ENCODE measurements around the gene MRPL11. TPM values are rescaled to one million over a fixed set of nuclear protein-coding genes. Genes with fewer than 3 reads are reported as not detected.

Gene MRPL11
- total and polyA plus RNA-seq, 2 of the 13 experiments (the other 11 are each of a cell fraction or from before 2014, with no cell fraction given) = 72.9 to 176 TPM

GRCh38 chr11:66429983-66430602 lies 8.6 kb downstream of the MRPL11 start:
- Histone ChIP-seq H3K4me3 (replicated peaks in 1 of 3; ENCODE audit: insufficient read depth in 1 of 3, low read depth in 2 of 3, low read length in 3 of 3) (no peak overlapping the region), H3K27me3 (ENCODE audit: control insufficient read depth in 1 of 2, insufficient read depth in 2 of 2, low read length in 2 of 2) (no peaks in the 10 kb centered on the region), H3K4me1 (ENCODE audit: insufficient read depth, low read length) (no peaks in the 10 kb centered on the region), H3K27ac (ENCODE audit: extremely low read length, insufficient read depth, low read length) (no peak overlapping the region), H3K9me3 (ENCODE audit: low read length) (no peaks in the 10 kb centered on the region), H3K79me2 (ENCODE audit: insufficient read depth, low read length) (no peaks in the 10 kb centered on the region), H3K36me3 (replicated peaks in 1 of 2; ENCODE audit: control insufficient read depth in 1 of 2, insufficient read depth in 2 of 2, low read length in 2 of 2) (peaks cover 2 to 3% of the 10 kb centered on the region in 2 experiments; a peak in 2 of 5 replicates), H3K4me2 (ENCODE audit: low read depth, low read length) (no peak overlapping the region), H2AFZ (ENCODE audit: low read length) (no peak overlapping the region), H4K20me1 (ENCODE audit: insufficient read depth, low read length) (no peaks in the 10 kb centered on the region), H3K9ac (ENCODE audit: insufficient read depth, low read depth, low read length) (no peak overlapping the region)
- intact Hi-C loops (cut with micrococcal nuclease; ENCODE audit: unreplicated experiment) = loop anchor here (1.0 kb wide), 1 partner anchor 22 kb away; no protein-coding TSS in a partner anchor
- FAIRE-seq = peak; percentile 83
- ChIA-PET POLR2A (interaction anchor here (1.1 to 1.3 kb wide), 2 partner anchors 9 kb away, joined by 3 read pairs; partner anchors contain the start of gene MRPL11), CTCF (ENCODE audit: low intra/inter-chr PET ratio, low total read pairs) (interaction anchor here (0.6 to 1.6 kb wide), 5 partner anchors 8 to 404 kb away, joined by 3 to 54 read pairs (median 3); no protein-coding TSS in a partner anchor)
- no TSS peak for BruUV-seq (replicated peaks)
- peak; percentile 89 for ATAC-seq
- 48% methylated on average over 9 of the region's 9 CpGs for WGBS (ENCODE audit: low lambda C conversion rate)
- in situ Hi-C loops (cut with HindIII; ENCODE audit: extremely low pct_ligation_motif_present, low pct_unique_long_range_greater_than_20kb) = no loop called here
- DNase-seq (ENCODE audit: low spot score) = peak; percentile 46
- TF ChIP-seq ZNF737 (CRISPR knock-in tag; IDR thresholded peaks at IDR 0.05; ENCODE audit: borderline replicate concordance) = no peak
- TF ChIP-seq SALL1 (CRISPR knock-in tag; IDR thresholded peaks at IDR 0.05) = peak; percentile 14; the same call in 1 of the 2 replicates
- TF ChIP-seq ZNF335 (CRISPR knock-in tag; IDR thresholded peaks at IDR 0.05) = peak; percentile 68; the same call in 1 of the 2 replicates
- TF ChIP-seq SMC3 (IDR thresholded peaks at IDR 0.05; ENCODE audit: low read length) = peak; percentile 67
- TF ChIP-seq TEAD3 (CRISPR knock-in tag; optimal IDR thresholded peaks at IDR 0.05; ENCODE audit: borderline replicate concordance) = no peak
- peak in 1 of 2 experiments; percentile 46; a peak in 2 of 4 replicates for TF ChIP-seq REST (IDR thresholded peaks at IDR 0.05; ENCODE audit: borderline replicate concordance in 1 of 2, low read depth in 1 of 2, low read length in 2 of 2)
- no peak for TF ChIP-seq FOXP1 (IDR thresholded peaks at IDR 0.05)
- no peak for TF ChIP-seq FOXP1 (CRISPR knock-in tag; IDR thresholded peaks at IDR 0.05)
- no peak for TF ChIP-seq PAX8 (CRISPR knock-in tag; IDR thresholded peaks at IDR 0.05; ENCODE audit: borderline replicate concordance)
- no peak for TF ChIP-seq ZNF530 (CRISPR knock-in tag; IDR thresholded peaks at IDR 0.05; ENCODE audit: low read depth)
- TF ChIP-seq RAD21 (CRISPR knock-in tag; IDR thresholded peaks at IDR 0.05) = peak; percentile 61; the same call in 1 of the 2 replicates
- TF ChIP-seq E2F1 (CRISPR knock-in tag; IDR thresholded peaks at IDR 0.05) = no peak
- no peak for TF ChIP-seq PRDM10 (CRISPR knock-in tag; IDR thresholded peaks at IDR 0.05; ENCODE audit: low read depth)
- TF ChIP-seq MIER2 (CRISPR knock-in tag; IDR thresholded peaks at IDR 0.05) = peak; percentile 77

Measured in HepG2 (cell line).